Activated CD4-positive, alpha-beta T cell treated with anti-CD3 and anti-CD28 coated beads, Interleukin-2, amount 50 U/mL, for 24 hours (primary cell): Measurements from ENCODE around the gene CD248.
"Not testable (repeated sequence)": the region's sequence is repeated elsewhere in the genome, so short reads cannot be mapped to it uniquely, and the experiment has no call there.

Experiments used
- DNase-seq, 2 donors: peaks; one replicate each; pipeline ENCODE4 v3.0.0-alpha.2; 2020; ENCODE audit warnings: low read depth in 1 of 2, low spot score in 1 of 2

The CD248 gene, protein sequence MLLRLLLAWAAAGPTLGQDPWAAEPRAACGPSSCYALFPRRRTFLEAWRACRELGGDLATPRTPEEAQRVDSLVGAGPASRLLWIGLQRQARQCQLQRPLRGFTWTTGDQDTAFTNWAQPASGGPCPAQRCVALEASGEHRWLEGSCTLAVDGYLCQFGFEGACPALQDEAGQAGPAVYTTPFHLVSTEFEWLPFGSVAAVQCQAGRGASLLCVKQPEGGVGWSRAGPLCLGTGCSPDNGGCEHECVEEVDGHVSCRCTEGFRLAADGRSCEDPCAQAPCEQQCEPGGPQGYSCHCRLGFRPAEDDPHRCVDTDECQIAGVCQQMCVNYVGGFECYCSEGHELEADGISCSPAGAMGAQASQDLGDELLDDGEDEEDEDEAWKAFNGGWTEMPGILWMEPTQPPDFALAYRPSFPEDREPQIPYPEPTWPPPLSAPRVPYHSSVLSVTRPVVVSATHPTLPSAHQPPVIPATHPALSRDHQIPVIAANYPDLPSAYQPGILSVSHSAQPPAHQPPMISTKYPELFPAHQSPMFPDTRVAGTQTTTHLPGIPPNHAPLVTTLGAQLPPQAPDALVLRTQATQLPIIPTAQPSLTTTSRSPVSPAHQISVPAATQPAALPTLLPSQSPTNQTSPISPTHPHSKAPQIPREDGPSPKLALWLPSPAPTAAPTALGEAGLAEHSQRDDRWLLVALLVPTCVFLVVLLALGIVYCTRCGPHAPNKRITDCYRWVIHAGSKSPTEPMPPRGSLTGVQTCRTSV

DNA sequence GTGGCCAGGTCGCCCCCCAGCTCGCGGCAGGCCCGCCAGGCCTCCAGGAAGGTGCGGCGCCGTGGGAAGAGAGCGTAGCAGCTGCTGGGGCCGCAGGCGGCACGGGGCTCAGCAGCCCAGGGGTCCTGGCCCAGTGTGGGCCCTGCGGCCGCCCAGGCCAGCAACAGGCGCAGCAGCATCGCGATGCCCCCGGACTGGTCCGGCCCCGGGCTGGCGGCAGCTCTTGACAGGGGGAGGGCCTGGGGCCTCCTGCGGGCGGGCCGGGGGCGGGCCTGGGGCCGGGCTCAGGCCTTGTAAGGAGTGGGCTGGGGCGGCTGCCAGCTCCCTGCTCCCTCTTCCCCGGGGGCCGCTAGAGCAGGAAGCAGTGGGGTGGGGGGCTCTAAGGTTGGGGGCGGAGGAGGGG is at the start of gene CD248:
TSS of gene CD248 (minus strand) at position 196 of the 403 bp plus-strand sequence. CDS start at position 179, 17 bp downstream.
- no peak for DNase-seq

DNA sequence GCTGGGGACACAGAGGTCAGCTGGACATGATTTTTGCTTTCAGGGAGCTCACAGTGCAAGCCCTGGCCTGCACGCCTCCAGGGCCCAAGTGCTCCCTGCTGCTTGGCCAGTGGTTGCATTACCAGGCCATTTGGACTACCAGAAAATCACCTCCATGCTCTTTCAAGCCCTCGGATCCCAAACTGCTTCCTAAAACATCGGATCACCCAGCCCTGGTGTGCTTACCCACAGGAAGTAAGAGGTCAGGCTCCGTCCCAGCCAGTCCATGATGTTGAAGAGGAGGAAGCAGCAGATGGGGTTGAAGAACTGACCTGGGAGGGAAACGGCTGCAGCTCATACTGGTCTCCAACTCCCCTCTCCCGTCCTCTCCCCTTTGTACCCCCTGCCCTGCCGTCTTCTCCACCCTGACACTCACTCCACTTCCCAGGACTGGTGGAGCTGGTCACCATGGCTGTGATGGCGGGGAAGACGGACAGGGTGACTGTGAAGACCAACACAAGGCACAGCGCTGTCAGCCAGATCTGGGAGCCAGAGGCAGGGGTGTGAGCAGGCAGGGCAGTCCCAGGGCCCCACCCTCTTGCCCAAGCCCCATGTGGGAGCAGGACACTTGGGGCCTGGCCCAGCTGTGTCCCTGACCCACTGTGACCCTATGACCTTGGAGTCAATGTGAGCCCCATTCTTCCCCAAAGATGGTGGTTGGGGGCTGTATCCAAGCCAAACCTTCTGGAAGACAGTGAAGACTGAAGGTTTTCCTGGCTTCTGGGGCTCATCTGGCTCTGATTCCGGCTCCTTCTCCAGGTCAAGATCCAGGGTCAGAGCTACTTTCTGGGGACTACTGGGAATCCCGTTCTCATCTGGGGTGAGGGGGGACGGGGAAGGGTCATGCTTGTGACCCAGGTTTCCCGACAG is 49.1 kb upstream of the CD248 start:
- no peak for DNase-seq

DNA sequence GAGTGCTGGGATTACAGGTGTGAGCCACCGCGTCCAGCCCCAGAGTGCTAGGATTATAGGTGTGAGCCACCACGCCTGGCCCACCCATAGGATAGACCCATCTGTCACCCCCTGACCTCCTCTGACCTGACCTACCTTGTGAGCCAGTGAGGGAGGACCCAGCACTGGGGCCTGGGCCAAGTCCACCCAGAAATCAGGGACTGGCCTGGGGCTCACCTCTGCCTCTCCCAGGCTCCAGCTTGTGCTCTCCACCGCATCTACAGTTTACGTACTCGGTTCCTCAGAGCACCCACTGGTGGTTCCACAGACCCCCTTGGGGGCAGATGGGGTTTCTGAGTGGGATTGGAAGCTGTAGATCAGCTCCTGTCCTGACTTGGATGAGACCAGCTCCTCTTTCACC is 48.3 kb upstream of the CD248 start:
- no peak for DNase-seq

DNA sequence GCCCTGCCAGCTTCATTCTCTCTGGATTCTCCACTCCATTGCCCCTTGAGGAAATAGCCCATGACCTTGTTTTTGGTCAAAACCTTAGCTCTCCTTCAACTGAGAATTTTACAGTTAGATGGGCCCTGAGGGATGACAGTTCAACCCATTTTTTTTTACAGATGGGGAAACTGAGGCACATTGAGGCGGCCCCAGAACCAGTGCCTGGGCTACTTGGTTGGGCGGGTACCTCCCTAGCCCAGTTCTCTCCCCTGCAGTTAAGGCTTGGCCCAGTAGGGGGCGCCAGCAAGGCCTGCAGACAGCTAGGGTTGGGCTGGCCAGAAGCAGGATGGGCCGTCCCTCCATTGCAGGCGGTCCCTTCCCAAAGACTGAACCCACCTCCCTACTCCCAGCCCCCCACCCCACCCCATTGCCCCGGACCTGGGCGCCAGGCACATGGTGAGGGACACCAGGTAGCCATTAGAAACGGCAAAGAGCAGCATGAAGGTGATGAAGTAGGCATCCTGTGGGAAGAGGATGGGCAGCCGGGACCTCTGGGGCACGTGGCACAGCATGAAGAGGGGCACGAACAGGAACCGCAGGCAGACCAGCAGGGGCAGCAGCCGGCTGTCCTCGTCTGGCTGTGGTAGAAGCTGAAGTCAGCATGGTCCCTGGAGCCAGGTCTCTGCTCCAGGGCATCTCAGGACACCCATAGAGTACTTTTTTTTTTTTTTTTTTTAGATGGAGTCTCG is 47.1 kb upstream of the CD248 start:
- peak; percentile 63 to 66 for DNase-seq

DNA sequence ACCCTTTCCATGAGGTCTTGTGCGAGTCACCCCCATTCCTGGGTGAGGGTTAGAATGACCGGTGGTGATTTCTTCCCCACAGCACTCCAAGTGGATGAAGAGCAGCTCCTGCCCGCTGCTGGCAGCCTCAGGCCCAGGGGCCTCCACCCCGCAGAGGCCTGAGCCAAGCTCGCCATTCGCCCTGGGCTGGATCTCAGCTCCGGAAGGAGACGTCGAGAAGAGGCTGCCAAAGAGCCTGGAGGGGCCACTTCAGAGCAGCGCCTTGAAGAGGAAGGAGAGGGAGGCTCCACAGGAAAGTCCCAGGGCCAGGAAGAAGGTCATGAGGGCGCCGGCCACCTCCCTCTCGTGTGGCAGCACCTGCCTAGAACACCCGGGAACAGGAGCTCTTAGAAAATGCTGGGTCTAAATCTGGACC is 46.4 kb upstream of the CD248 start:
- DNase-seq, result no peak

DNA sequence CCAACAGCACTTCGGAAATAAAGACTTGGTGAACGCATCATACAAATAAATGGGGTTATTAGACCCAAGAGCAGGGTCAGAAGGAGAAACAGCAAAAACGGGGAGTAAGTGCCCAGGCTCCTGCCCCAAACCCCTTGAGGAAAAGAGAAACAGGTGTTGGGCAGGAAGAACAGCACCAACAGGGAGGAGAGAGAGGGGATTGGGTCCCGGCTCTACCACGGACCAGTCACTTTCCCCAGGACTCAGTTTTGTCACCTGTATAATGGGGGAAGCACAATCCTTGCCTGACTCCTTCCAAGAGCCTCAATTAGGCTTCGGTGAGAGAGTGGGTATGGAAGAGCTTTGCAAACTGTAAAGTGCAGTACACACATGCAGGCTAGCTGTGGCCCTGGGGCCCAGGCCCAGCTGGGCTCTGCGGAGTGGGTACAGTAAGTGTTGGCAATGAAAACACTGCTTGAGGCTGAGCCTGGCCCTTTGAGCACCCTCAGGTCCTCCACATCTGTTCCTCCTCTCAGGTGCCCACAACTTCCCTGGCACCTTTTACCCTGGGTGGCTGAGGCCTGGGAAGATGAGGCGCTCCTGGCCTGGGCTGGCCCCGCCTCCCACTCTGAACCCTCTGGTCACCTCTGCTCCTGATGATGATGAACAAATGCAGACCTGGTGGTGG is 45.8 kb upstream of the CD248 start:
- no peak for DNase-seq

DNA sequence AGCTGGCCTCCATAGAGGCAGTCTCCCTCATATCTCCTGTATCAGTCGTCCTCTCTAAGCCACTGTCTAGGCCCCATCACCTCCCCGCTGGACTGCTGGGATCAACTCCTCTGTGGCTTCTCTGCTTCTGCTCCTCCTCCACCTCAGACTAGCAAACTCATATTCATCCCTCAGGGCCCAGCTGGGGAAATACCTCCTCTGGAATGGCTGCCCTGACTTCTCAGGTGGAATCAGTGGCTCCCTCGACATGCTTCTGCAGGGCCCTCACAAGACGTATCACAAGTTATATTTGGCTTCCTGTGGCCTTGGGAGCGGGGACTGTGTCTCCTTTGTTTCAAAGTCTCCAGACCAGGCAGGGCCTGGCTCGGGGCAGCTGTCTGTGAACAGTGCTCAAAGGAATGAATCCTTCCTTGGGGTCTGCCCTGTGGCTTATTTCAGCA is 44.7 kb upstream of the CD248 start:
- no peak for DNase-seq

DNA sequence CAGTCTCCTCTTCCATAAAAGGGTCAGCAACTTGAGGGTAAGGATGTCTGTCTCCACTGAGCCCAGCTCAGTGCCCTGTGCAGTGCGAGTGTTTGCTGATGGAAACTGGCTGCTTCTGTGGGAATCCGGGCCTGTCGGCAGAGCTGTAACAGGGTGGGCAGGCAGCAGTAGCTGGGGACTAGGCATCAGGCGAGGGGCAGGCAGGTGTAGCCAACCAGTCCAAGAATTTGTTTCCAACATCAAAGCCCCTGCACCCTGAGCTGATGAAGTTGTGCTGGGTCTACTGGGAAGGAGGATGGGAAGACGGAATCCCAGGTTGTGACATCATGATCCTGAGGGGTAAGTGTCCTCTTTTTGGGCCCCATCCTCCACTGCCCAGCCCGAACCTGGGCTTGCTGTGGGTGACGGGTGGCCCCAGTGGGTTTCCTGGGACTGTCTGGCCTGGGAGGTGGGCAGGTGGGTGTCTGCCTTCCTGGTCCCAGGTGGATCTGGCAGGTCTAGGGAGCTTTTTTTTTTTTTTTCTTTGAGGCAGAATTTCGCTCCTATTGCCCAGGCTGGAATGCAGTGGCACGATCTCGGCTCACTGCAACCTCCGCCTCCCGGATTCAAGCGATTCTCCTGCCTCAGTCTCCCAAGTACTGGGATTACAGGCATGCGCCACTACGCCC is 43.7 kb upstream of the CD248 start:
- DNase-seq, result no peak

DNA sequence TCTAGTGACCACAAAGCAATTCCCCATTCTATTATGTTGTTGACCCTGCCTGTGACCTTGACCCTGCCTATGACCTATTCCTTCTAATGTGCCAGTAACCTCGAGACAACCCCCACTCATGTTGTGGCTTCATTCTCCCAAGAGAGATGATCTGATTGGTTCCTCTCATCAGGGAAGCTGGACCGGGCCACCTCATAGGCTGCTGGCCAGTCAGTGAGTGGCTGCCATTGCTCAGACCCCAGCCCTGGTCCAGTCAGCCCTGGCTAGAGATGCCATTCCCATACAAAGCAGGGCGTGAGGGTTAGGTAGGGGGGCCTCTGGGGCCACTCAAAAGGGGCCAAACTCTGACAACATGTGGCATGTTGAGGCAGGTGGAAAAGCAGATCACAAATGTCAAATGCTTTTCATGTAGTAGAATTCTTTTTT is 42.8 kb upstream of the CD248 start:
- no peak for DNase-seq

DNA sequence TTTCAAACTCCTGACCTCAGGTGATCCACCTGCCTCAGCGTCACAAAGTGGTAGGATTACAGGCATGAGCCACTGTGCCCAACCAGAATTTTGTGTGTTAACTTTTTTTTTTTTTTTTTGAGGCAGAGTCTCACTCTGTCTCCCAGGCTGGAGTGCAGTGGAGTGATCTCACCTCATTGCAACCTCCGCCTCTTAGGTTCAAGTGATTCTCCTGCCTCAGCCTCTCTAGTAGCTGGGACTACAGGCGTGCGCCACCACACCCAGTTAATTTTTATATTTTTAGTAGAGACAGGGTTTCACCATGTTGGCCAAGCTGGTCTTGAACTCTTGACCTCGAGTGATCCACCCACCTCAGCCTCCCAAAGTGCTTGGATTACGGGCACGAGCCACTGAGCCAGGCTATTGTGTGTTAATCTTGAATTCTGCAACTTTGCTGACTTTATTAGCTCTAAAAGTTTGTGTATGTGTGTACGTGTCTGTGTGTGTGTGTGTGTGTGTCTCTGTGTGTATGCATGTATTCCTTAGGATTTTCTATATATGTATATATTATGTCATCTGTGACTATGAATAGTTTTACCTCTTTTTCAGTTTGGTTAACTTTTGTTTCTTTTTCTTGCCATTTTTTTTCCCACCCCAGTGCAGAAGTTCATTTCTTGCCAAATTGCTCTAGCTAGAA is 33.9 kb upstream of the CD248 start:
- DNase-seq, result not testable (repeated sequence)

DNA sequence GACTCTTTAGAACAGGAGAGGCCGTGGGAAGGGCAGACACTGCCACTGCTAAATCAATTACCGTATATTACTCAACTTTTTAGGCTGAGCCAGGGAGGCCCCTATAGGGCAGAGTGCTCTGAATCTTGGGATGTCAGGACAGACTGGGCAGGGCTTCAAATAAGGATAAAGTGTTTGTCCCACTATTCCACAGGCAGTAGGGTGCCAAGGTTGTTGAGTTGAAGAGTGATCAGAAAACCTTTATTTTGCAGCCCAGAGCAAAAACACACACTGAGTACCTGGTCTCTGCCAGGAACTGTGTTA is 32.2 kb upstream of the CD248 start:
- no peak for DNase-seq

DNA sequence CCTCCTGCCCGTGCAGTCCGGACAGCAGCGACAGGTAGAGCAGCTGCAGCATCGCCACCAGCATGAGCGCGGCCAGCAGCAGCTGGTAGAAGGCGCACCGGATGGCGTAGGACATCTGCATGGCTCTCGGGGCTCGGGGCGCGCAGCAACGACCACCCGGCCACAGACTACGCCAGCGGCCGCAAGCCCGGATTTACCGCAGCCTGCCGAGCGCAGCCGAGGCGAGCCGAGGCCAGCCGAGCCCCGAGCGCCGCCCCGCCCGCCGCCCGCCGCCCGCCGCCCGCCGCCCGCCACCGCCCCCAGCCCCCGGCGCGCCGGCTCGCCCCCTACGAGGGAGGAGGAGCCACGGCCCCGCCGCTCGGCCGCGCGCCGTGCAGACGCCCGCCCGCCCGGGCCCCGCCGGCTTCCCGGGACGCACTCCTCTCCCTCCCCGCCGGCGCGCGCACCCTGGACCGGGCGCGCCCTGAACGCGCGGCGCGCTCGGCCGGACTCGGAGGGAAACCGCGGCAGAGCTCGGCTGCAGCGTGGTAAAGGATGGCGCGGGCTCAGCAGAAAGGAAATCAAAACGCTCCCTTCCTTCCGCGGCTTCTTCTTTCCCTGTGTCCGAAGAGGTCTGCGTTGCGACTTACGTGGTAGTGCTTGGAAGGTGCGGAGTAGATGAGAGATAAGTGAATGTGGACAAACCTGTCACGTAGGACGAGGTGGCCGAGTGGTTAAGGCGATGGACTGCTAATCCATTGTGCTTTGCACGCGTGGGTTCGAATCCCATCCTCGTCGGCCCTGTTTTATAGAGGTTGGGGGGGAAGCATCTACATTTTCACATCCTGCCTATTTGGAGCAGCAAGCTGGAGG is 30.8 kb upstream of the CD248 start, which contains the start of gene B4GAT1:
TSS of gene B4GAT1 (minus strand) at position 205 of the 852 bp plus-strand sequence. CDS start at position 121, 84 bp downstream.
- DNase-seq, result peak; percentile 82 to 87

DNA sequence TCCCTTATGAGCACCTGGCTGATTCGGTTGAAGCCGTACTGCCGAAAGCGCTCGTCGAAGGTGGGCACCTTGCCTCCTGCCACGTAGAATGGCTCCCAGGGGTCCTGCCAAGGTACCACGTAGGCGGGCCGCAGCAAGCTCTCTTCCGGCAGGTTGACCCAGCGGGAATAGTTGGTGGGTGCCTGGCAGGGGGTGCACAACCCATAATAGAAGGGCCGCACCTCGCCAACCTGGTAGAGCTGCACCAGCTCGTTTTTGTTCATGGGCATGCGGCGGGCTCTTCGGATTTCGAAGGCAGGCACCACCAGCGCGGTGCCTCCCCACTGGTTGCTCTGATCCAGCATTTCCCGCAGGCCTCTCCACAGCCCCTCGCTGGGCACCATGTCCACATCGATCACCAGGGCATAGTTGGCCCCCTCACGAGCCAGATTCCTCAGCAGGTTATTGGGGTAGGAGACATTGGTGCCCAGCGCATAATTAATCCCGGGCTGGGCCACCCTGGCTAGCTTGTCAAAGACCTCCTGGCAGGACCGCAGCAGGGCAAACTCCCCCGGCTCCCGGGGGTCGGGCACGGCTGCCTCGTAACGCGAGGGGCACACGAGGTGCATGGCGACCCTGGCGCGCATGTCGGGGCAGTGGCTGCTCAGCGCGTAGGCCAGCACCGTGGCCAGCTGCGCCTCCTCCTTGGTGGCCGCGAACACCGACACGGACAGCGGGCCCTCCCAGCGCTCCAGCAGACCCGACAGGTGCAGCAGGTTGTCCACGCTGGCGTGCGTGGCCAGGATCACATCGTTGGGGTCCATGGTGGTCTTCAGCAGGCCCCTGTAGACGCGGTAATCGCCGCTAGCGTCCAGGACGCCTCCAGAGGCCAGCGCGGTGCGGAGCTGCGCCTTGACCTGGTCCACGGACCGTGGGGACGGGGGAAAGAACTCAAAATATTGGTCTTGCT is 29.9 kb upstream of the CD248 start:
- DNase-seq, result no peak

DNA sequence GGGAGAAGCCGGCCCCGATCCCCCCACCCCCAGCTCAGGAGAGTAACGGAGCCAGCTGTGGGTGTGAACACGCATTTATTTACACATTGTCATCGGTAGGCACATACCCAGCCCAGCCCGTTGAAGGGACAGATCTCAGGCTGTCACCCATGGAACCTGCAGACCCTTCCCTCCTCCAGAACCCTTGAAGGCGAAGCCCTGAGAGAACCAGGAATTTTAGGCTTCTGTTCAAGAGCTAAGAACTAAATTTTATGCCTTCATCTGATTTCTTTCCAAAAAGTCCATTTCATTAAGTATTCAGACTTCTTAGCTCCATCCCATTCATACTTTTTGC is 28.4 kb upstream of the CD248 start:
- DNase-seq, result no peak

DNA sequence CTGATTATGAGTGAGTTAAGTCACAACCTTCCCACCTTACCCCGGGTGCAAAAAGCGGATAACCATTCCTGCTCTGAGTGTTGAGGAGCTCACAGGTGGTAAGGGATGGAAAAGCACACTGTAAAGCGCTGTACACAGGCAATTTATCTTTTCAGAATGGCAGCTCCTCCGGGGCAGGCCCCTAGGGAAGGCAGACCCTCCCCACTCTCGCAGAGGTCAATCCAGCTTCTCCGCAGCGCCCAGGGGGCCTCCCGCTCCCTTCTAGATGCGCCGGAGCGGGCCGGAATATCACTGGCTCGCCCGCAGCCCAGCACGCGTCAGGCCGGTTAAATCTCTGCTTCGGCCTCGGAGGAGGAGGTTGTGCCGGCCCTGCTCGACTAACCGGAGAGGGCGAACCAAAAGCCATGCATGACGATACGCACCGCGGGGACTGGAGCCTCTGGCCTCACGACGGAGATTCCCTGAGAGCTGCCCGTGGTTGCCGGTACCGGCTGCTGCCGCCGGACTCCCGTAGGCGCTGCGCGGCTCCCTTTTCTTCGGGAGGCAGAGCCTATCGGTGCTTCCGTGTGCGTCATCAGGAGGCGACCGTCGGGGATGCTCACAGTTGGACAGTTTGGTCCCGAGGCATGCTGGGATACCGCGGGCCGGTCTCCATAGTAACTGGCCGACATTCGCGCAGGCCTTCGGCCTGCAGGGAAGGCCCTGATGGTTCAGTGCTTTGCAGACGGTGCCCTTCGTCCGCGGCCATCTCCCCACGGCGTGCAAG is 27.9 kb upstream of the CD248 start, which contains the start of gene BRMS1:
TSS of gene BRMS1 (minus strand) at position 555 of the 766 bp plus-strand sequence. CDS start 2,870 bp downstream, outside the sequence.
- DNase-seq, result peak; percentile 84 to 95

DNA sequence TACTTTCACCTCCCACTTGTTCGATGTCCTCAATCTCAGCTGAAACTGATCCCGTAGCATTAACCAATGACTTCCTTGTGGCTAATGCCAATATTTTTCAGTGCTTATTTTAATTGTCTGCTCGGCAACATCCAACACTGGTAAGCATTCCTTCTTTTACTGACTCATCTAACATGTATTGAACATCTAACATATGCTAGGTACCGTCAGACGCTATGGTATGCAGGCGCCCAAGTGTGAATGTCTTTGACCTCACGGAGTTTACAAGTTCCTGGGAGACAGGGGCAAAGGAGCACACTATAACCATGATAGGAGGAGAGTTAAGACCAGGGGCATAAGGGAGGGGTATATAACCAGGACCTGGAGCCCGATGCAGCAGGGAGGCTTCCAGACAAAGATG is 26.3 kb upstream of the CD248 start:
- no peak for DNase-seq
